A549 treated with AZD2906 at 1 μM for 4 hours (cell line): ENCODE results near the gene INAVA. TPM values are rescaled to one million over a fixed set of nuclear protein-coding genes. Genes with fewer than 3 reads are reported as not detected.

Experiments
- total RNA-seq: library from RNA; stranded (reverse); fragments of 200-300 nt; extraction: Qiagen RNA extraction; gene quantifications from 5 replicates; pipeline ENCODE4 v1.2.3, GENCODE V29; 2022

INAVA gene, protein sequence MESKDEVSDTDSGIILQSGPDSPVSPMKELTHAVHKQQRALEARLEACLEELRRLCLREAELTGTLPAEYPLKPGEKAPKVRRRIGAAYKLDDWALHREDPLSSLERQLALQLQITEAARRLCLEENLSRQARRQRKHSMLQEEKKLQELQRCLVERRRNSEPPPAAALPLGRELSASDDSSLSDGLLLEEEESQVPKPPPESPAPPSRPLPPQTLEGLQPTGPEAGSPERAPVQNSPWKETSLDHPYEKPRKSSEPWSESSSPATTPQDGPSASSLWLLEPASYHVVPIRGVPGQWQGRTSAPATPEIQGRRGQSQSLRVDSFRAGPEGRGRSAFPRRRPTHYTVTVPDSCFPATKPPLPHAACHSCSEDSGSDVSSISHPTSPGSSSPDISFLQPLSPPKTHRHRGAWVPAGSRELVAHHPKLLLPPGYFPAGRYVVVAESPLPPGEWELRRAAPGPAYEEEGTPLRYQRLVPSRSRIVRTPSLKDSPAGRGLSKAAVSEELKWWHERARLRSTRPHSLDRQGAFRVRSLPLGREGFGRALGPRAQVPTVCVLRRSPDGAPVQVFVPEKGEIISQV
- 37.0 to 53.3 TPM (median 44.3 TPM) in 5 replicates for total RNA-seq

DNA sequence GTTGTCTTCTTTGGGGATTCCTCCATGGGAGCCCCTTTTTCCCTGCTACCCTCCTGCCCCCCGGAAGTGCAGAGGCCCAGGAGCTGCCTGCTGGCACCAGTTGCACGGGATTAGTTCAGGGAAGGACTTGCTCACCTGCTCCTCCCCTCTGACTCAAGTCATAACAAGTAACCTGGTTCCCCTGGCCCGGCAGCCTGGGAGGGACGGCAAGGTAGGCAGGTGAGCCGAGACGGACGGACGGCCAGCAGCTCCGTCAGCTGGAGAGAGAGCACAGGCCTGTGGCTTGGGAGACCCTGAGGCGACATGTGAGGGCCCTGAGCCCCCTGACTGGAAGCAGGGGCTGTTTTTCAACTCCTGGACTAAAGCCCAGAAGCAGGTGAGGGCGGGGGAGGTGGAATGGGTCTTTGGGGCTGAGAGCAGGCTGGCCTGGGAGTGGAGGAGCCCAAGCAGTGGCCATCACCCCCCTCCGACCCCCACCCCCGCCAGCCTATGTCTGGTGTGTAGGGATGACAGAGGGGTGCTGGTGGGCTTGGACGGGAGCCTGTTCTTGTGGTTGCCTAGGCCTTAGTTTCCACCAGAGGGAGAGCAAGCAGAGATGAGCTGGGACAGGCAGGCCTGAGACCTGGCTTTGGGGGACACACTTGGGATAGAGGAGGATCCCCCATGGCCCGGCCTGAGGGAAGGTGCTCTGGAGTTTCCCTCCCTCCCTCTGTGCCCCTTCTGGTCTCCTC, at the start of gene INAVA:
Gene INAVA, plus strand, starts transcription at position 189 of the 731 bp plus-strand sequence. CDS start 3,501 bp downstream, outside the sequence.

DNA sequence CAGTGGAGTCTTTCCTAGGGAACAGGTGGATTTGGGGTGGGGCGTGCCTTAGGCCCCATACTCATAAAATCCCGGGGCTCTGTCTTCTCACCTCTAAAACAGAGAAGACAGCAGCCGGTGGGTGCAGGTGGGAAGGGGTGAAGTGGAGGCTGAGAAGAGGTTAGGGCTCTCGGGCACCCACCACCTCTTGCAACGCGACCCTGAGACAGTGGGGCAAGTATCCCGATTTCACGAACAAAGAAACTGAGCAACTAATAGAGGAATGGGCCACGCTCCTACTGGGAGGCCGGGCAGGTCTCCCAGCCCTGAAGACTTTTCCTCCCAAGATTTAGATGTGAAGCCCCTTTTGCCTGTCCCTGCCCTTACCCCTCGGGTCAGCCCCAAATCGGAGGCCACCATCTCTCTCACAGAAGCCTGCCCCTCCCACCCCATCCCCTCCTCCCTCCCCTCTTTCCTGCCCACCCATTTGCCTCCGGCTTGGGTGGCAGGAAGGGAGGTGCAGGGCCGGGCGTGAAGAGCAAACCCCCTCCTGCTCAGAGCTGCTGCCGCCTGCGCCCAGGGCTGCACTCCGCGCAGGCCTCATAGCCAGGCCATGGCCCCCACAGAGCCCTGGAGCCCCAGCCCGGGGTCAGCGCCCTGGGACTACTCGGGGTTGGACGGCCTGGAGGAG, 22.1 kb upstream of the INAVA start, which contains the start of gene GPR25:
Gene GPR25, plus strand, starts transcription at position 536 of the 670 bp plus-strand sequence. Its CDS starts 57 bp downstream, at position 593.

Other genes with a start within 250 kb of the INAVA start
- 11.1 to 15.4 TPM (median 12.5 TPM) in 5 replicates for gene DDX59, start 225.0 kb upstream of the INAVA start, total RNA-seq
- 14.6 to 22.7 TPM (median 18.0 TPM) in 5 replicates for gene CAMSAP2, start 156.0 kb upstream of the INAVA start, total RNA-seq
- gene GPR25, start 21.9 kb upstream of the INAVA start, total RNA-seq = not detected in 5 replicates
- gene KIF21B, start 128.8 kb downstream of the INAVA start, total RNA-seq = 1.2 to 1.9 TPM (median 1.8 TPM) in 5 replicates
- gene CACNA1S, start 217.5 kb downstream of the INAVA start, total RNA-seq = 0.01 TPM in 2 of 5 replicates, not detected in the others
- 0.08 to 0.16 TPM (median 0.09 TPM) in 5 replicates for gene ASCL5, start 232.3 kb downstream of the INAVA start, total RNA-seq